ENCODE results near the gene CLEC3A. TPM values are rescaled to one million over a fixed set of nuclear protein-coding genes. Genes with fewer than 3 reads are reported as not detected.
"Not testable (repeated sequence)": the region's sequence is repeated elsewhere in the genome, so short reads cannot be mapped to it uniquely, and the experiment has no call there.

CLEC3A gene
- total RNA-seq (2014; rRNA removed; shearing (Covaris generic)) = not detected in 2 replicates

GRCh38 chr16:78022347-78023060 lies at the start of gene CLEC3A:
Gene CLEC3A, plus strand, starts transcription at chr16:78022548. Its CDS starts 79 bp downstream, at chr16:78022627.
- in situ Hi-C loops (cut with HindIII; ENCODE audit: low sequenced_read_pairs) = no loop called here
- no peak for DNase-seq (ENCODE audit: low spot score)

- in situ Hi-C loops (cut with HindIII; ENCODE audit: low sequenced_read_pairs) = no loop called here
- DNase-seq (ENCODE audit: low spot score) = no peak
Measured at GRCh38 chr16:77974883-77975282, 47.5 kb upstream of the CLEC3A start.

- no peak for DNase-seq (ENCODE audit: low spot score)
- in situ Hi-C loops (cut with HindIII; ENCODE audit: low sequenced_read_pairs) = no loop called here
Measured at GRCh38 chr16:77975942-77976341, 46.4 kb upstream of the CLEC3A start.

GRCh38 chr16:77977339-77977738 lies 45.0 kb upstream of the CLEC3A start:
- no peak for DNase-seq (ENCODE audit: low spot score)
- in situ Hi-C loops (cut with HindIII; ENCODE audit: low sequenced_read_pairs) = no loop called here

GRCh38 chr16:77985111-77985510 lies 37.2 kb upstream of the CLEC3A start:
- in situ Hi-C loops (cut with HindIII; ENCODE audit: low sequenced_read_pairs) = no loop called here

GRCh38 chr16:77986011-77986740 lies 36.2 kb upstream of the CLEC3A start:
- in situ Hi-C loops (cut with HindIII; ENCODE audit: low sequenced_read_pairs) = no loop called here
- DNase-seq (ENCODE audit: low spot score) = peak; percentile 60

More at GRCh38 chr16:77985111-77985510, 37.2 kb upstream of the CLEC3A start:
- no peak for DNase-seq (ENCODE audit: low spot score)

- DNase-seq (ENCODE audit: low spot score) = no peak
- in situ Hi-C loops (cut with HindIII; ENCODE audit: low sequenced_read_pairs) = no loop called here
Measured at GRCh38 chr16:77987810-77988209, 34.5 kb upstream of the CLEC3A start.

- no peak for DNase-seq (ENCODE audit: low spot score)
- in situ Hi-C loops (cut with HindIII; ENCODE audit: low sequenced_read_pairs) = no loop called here
Measured at GRCh38 chr16:77989846-77990245, 32.5 kb upstream of the CLEC3A start.

- DNase-seq (ENCODE audit: low spot score) = no peak
- in situ Hi-C loops (cut with HindIII; ENCODE audit: low sequenced_read_pairs) = no loop called here
Measured at GRCh38 chr16:77991701-77992100, 30.6 kb upstream of the CLEC3A start.

- in situ Hi-C loops (cut with HindIII; ENCODE audit: low sequenced_read_pairs); DNase-seq (ENCODE audit: low spot score): not testable (repeated sequence)
Measured at GRCh38 chr16:77992381-77992780, 30.0 kb upstream of the CLEC3A start.

GRCh38 chr16:77993111-77993985 lies 29.0 kb upstream of the CLEC3A start:
- no peak for DNase-seq (ENCODE audit: low spot score)
- in situ Hi-C loops (cut with HindIII; ENCODE audit: low sequenced_read_pairs) = no loop called here

GRCh38 chr16:77995843-77996455 lies 26.4 kb upstream of the CLEC3A start:
- in situ Hi-C loops (cut with HindIII; ENCODE audit: low sequenced_read_pairs) = no loop called here
- no peak for DNase-seq (ENCODE audit: low spot score)

- in situ Hi-C loops (cut with HindIII; ENCODE audit: low sequenced_read_pairs) = no loop called here
- no peak for DNase-seq (ENCODE audit: low spot score)
Measured at GRCh38 chr16:77998350-77999023, 23.9 kb upstream of the CLEC3A start.

- in situ Hi-C loops (cut with HindIII; ENCODE audit: low sequenced_read_pairs) = no loop called here
- no peak for DNase-seq (ENCODE audit: low spot score)
Measured at GRCh38 chr16:78001451-78002025, 20.8 kb upstream of the CLEC3A start.

- in situ Hi-C loops (cut with HindIII; ENCODE audit: low sequenced_read_pairs) = no loop called here
- DNase-seq (ENCODE audit: low spot score) = peak; percentile 87
Measured at GRCh38 chr16:78002915-78003538, 19.3 kb upstream of the CLEC3A start.

- no peak for DNase-seq (ENCODE audit: low spot score)
- in situ Hi-C loops (cut with HindIII; ENCODE audit: low sequenced_read_pairs) = no loop called here
Measured at GRCh38 chr16:78004517-78004916, 17.8 kb upstream of the CLEC3A start.

GRCh38 chr16:78005881-78006280 lies 16.5 kb upstream of the CLEC3A start:
- DNase-seq (ENCODE audit: low spot score) = no peak
- in situ Hi-C loops (cut with HindIII; ENCODE audit: low sequenced_read_pairs) = no loop called here

GRCh38 chr16:78007121-78007520 lies 15.2 kb upstream of the CLEC3A start:
- in situ Hi-C loops (cut with HindIII; ENCODE audit: low sequenced_read_pairs) = no loop called here

More at GRCh38 chr16:78007121-78007520, 15.2 kb upstream of the CLEC3A start:
- no peak for DNase-seq (ENCODE audit: low spot score)
